Activated naive CD8-positive, alpha-beta T cell (primary cell): ENCODE results near the gene SPACA6.

Source experiments
- H3K27ac Mint-ChIP-seq: one replicate; pipeline ENCODE4 v1.8.0; 2021; ENCODE audit warnings: mixed read lengths
- H3K27me3 Mint-ChIP-seq: one replicate; pipeline ENCODE4 v1.8.0; 2021; ENCODE audit warnings: mixed read lengths
- H3K36me3 Mint-ChIP-seq: one replicate; pipeline ENCODE4 v1.8.0; 2021; ENCODE audit warnings: mixed read lengths
- H3K4me1 Mint-ChIP-seq: one replicate; pipeline ENCODE4 v1.8.0; 2021; ENCODE audit warnings: low read depth, mixed read lengths
- H3K4me3 Mint-ChIP-seq: one replicate; pipeline ENCODE4 v1.8.0; 2021; ENCODE audit warnings: mild to moderate bottlenecking, mixed read lengths
- H3K9me3 Mint-ChIP-seq: one replicate; pipeline ENCODE4 v1.8.0; 2021; ENCODE audit warnings: low read depth, mixed read lengths

The SPACA6 gene

DNA sequence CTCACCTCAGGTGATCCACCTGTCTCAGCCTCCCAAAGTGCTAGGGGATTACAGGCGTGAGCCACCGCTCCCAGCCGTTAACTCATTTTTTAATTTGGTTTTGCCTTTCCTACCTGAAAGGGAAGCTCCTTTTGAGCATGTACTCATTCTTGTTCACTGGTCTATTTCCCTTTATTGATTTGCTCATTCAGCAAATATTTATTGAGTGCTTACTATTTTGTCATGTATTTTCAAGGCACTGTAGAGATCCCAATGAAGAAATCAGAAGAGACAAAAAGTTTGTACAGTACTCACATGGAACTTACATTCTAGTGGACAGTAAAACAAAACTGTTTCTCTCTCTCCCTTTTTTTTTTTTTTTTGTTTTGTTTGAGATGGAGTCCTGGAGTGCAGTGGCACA is 13.8 kb downstream of the SPACA6 start:
- H3K4me3 Mint-ChIP-seq: no peak overlapping the region
- no peaks in the 10 kb centered on the region for H3K9me3 Mint-ChIP-seq
- peaks cover 26% of the 10 kb centered on the region for H3K4me1 Mint-ChIP-seq
- no peaks in the 10 kb centered on the region for H3K27me3 Mint-ChIP-seq
- peaks cover 15% of the 10 kb centered on the region for H3K36me3 Mint-ChIP-seq
- H3K27ac Mint-ChIP-seq: no peak overlapping the region

DNA sequence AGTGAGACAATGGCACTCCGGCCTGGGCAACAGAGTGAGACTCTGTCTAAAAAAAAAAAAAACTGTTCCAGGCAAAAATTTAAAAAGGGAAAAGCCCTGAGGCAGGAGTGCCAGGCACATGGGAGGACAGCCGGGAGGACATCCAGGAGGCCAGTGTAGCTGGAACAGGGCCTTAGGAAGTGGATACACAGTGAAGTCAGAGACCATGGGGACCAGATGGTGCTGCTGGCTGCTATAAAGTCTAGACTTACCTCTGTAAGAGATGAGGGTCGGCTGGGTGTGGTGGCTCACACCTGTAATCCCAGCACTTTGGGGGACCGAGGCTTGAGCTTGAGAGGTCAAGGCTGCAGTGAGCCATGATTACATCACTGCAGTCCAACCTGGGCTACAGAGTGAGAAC is 15.7 kb downstream of the SPACA6 start:
- Mint-ChIP-seq H3K4me3 (no peak overlapping the region), H3K9me3 (no peaks in the 10 kb centered on the region), H3K4me1 (peaks cover 16% of the 10 kb centered on the region), H3K27ac (no peak overlapping the region), H3K27me3 (no peaks in the 10 kb centered on the region), H3K36me3 (peaks cover 15% of the 10 kb centered on the region)

DNA sequence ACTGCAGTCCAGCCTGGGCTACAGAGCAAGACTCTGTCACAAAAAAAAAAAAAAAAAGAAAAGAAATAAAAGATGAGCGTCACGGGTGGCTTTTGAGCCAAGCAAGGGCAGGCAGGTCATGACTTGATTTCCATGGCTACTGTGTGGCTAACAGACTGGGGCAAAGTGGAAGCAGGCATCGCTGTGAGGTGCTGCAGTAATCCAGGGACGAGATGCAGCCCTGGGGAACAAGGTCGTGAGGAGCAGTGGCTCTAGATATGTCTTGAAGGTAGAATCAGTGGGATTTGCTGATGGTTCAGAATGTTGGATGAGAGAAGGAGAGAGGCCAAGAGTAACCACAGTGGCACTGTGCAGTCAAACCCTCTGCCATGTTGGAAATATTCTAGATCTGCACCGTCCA is 16.4 kb downstream of the SPACA6 start:
- Mint-ChIP-seq H3K9me3 (no peaks in the 10 kb centered on the region), H3K4me1 (peaks cover 16% of the 10 kb centered on the region), H3K27me3 (no peaks in the 10 kb centered on the region), H3K4me3 (no peak overlapping the region), H3K36me3 (peaks cover 15% of the 10 kb centered on the region), H3K27ac (no peak overlapping the region)

DNA sequence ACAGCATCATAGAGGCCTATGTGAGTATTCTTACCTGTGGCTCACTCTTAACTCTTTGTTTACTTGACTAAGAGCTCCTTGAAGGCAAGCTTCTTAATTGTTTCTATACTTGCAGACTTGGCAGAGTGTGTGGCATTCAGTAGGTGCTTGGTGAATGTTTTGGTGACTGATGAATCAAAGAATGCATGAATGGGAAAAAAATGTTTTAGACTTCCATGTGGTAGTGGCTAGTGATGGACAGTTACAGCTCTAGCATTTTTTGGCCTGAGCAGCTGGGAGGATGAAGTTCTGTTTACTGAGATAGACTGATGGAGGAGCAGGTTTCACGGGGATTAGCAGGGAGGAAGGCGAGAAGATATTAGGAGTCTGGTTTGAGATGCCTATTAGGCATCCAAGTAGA is 17.0 kb downstream of the SPACA6 start:
- Mint-ChIP-seq H3K4me1 (peaks cover 14% of the 10 kb centered on the region), H3K27ac (no peak overlapping the region), H3K27me3 (no peaks in the 10 kb centered on the region), H3K4me3 (no peak overlapping the region), H3K9me3 (peaks cover 1% of the 10 kb centered on the region), H3K36me3 (peaks cover 13% of the 10 kb centered on the region)

DNA sequence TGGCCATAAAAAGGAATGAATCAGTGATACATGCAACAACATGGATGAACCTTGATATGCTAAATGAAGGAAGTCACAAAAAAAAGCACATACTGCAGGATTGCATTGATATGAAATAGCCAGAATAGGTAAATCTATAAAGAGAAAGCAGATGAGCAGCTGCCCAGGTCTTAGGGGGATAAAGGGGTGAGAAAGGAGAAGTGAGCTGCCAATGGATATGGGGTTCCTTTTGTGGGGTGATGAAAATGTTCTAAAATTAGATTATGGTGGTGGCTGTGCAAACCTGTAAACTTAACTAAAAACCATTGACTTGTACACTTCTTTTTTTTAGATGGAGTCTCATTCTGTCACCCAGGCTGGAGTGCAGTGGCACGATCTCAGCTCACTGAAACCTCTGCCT is 18.6 kb downstream of the SPACA6 start:
- Mint-ChIP-seq H3K27me3 (peaks cover 2% of the 10 kb centered on the region), H3K27ac (no peak overlapping the region), H3K9me3 (peaks cover 9% of the 10 kb centered on the region), H3K36me3 (peaks cover 6% of the 10 kb centered on the region), H3K4me3 (no peak overlapping the region), H3K4me1 (peaks cover 6% of the 10 kb centered on the region)

DNA sequence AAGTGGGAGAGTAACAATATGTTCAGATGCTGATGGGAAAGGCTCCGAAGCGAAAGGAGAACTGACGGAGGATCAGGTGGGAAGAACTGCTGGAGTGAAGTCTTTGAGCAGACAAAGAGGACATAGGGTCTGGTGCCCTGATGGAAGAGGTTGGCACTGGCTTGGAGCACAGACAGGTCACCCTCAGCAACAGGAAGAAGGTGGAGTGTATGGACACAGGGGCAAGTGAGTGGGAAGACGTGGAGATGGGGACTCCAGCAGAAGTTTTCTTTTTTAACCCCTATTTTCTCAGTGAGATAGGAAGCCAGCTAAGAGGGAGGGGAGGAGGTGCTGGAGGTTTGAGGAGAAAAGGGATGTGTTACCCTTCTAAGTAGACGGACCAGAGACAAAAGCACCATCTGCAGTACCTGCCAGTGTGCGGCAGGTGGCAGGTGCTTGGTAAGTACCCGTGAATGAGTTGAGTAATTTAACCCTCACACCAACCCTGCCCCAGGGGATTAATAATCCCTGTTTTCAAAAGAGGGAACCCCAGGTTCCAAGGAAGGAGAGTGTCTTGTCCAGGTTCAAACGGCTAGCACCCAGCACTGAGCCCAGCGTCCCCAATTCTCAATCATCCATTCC is 19.4 kb downstream of the SPACA6 start:
- no peak overlapping the region for H3K4me3 Mint-ChIP-seq
- H3K27me3 Mint-ChIP-seq: peaks cover 4% of the 10 kb centered on the region
- peaks cover 6% of the 10 kb centered on the region for H3K36me3 Mint-ChIP-seq
- peaks cover 4% of the 10 kb centered on the region for H3K4me1 Mint-ChIP-seq
- H3K9me3 Mint-ChIP-seq: peaks cover 9% of the 10 kb centered on the region
- no peak overlapping the region for H3K27ac Mint-ChIP-seq

DNA sequence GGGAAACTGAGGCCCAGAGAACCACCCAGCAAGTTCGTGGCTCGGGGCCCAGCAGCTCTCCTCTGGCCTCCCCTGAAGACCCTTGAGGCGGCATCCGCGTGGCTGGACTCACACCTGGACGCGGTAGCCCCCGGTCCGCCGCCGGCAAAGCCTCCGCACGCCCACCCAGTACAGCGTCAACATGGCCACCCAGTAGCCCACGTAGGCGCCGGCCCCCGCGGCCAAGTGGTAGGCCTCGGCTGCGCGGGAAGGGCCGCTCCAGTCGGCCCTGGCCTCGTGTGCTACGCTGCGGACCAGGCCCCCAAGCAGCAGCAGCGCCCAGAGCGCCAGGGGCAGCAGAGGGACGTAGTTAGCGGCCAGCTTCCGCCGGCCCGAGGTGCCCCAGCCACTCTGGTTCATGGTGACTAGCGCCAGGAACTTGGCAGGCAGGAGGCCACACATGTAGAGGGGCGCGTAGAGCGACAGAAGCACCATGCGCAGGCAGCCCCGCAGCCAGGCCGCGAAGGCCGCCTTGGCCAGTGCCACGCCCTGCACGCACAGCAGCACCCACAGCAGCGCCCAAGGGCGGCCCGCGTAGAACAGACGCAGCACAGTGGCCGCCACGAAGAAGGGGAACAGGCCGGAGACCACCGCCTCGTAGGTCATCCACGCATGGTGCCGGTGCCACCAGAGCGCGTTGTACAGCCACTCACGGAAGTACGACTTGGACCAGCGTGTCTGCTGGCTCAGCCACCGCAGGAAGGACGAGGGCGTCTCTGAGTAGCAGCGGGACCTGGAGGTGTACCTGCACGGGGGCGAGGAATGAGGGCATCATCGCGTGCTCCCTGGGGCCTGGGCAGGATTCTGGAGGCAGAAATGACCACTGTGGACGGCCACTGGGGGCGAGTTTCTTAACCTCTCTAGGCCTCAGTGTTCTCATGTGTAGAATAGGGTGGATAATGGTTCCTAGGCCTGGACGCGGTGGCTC is 20.5 kb downstream of the SPACA6 start:
- no peak overlapping the region for H3K4me3 Mint-ChIP-seq
- H3K36me3 Mint-ChIP-seq: peaks cover 6% of the 10 kb centered on the region
- H3K27me3 Mint-ChIP-seq: peaks cover 9% of the 10 kb centered on the region
- H3K9me3 Mint-ChIP-seq: peaks cover 9% of the 10 kb centered on the region
- no peak overlapping the region for H3K27ac Mint-ChIP-seq
- peaks cover 4% of the 10 kb centered on the region for H3K4me1 Mint-ChIP-seq

DNA sequence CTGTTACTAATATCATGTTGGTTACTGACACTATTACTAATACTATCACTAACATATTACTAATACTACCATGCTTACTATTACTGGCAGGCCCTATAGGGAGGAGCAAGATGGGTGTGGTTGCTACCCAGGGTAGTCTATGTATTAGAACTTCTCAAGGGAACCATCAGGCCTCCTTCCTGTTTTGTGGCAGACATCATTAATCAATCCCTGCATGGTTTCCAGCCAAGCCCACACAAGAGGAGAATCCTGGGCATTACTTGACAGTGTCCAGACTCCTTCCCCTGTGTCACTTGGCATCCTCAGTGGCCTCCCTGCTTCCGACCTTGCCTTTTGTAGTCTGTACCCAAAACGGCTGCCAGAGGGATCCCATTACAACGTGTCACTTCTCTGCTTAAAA is 21.7 kb downstream of the SPACA6 start:
- Mint-ChIP-seq H3K36me3 (peaks cover 6% of the 10 kb centered on the region), H3K4me3 (no peak overlapping the region), H3K9me3 (peaks cover 9% of the 10 kb centered on the region), H3K4me1 (peaks cover 6% of the 10 kb centered on the region), H3K27me3 (peaks cover 13% of the 10 kb centered on the region), H3K27ac (no peak overlapping the region)

DNA sequence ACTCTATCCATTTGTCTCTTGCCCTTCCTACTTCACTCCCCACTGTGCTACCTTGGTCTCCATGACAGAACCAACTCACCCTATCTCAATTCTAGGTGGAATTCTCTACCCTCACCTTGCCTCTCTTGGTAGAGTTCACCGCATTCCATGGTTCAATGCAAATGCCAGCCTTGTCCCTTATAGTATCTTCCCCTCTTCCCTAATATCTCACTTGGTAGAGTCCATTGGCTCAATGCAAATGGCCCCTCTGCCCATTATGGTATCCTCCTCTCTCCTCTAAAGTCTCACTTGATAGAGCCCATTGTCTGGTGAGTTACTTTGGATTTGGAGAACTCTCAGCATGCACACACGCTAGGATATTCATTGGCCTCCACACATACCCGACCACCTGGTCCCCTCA is 22.7 kb downstream of the SPACA6 start:
- H3K36me3 Mint-ChIP-seq: peaks cover 6% of the 10 kb centered on the region
- H3K27me3 Mint-ChIP-seq: peaks cover 20% of the 10 kb centered on the region
- H3K9me3 Mint-ChIP-seq: peaks cover 9% of the 10 kb centered on the region
- peaks cover 6% of the 10 kb centered on the region for H3K4me1 Mint-ChIP-seq
- no peak overlapping the region for H3K4me3 Mint-ChIP-seq
- H3K27ac Mint-ChIP-seq: no peak overlapping the region

DNA sequence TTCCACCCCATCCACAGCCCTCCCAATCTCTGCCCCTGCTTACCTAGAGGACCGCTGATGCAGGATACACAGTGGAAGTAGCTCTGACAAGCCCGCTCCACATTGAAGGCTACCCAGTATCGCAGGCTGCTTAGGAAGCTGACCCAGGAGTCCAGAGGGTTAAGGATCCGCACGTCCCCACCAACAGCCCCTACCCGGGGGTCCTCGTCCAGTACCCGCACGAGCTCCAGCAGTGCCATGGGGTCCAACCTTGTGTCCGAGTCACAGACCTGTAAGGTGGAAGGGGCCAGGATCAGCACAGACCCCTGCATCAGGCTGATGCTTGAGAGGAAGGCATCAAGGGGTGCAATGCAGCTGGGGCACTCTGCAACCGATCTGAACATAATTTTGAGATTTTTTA is 23.8 kb downstream of the SPACA6 start:
- Mint-ChIP-seq H3K27ac (no peak overlapping the region), H3K4me3 (no peak overlapping the region), H3K4me1 (peaks cover 6% of the 10 kb centered on the region), H3K9me3 (peaks cover 9% of the 10 kb centered on the region), H3K27me3 (peaks cover 23% of the 10 kb centered on the region), H3K36me3 (peaks cover 3% of the 10 kb centered on the region)

DNA sequence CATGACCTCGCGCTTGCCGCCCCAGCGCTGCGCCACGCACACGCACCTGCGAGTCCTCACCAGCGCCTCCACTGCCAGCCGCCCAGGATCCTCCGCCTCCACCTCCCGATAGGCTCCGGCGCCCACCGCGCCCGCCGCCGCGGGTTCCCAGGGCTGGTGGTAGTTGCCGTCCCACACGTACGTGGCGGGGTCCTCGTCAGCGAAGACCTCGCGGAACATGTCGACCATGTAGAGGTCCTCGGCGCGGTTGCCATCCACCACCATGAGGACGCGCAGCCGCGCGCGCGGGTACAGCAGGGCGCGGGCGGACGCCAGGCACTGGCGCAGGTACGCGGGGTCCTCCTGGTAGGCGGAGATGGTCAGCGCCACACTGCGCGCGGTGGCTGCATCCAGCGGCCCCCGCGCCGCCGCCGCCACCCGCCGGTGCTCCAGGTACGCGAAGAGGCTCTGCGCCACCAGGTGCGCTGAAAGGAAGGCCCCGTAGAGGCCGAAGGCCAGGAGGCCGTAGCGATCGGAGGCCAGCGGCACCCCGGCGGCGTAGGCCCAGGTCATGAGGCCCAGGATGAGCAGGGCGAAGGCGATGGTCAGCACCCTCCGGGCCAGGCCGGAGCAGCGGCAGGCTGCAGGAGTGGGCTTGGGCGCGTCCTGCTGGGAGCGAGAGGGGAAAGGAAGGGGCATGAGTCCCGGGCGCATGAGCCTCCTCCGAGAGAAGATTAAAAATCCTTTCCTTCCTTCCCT is 26.3 kb downstream of the SPACA6 start:
- peaks cover 9% of the 10 kb centered on the region for H3K9me3 Mint-ChIP-seq
- H3K36me3 Mint-ChIP-seq: peaks cover 3% of the 10 kb centered on the region
- H3K4me3 Mint-ChIP-seq: no peak overlapping the region
- peaks cover 6% of the 10 kb centered on the region for H3K4me1 Mint-ChIP-seq
- H3K27ac Mint-ChIP-seq: no peak overlapping the region
- peaks cover 33% of the 10 kb centered on the region for H3K27me3 Mint-ChIP-seq

DNA sequence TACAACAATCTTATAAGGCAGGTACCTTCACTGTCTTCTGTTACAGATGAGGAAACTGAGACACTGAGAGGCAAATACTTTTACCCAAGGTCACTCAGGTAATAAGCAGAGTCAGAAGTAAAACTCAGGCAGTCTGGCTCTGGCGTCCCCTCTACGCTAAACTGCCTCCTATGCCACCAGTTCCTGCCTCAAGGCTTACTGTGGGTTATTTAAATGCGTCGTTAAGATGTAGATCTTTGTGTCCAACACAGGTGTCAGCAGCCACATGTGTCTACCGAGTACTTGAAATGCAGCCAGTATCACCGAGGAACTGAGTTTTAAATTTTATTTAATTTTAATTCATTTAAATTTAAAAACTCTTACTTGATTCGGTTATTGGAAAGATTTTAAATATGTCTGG is 28.8 kb downstream of the SPACA6 start:
- Mint-ChIP-seq H3K27ac (no peak overlapping the region), H3K36me3 (no peaks in the 10 kb centered on the region), H3K4me1 (peaks cover 3% of the 10 kb centered on the region), H3K27me3 (peaks cover 39% of the 10 kb centered on the region), H3K9me3 (no peaks in the 10 kb centered on the region), H3K4me3 (no peak overlapping the region)

DNA sequence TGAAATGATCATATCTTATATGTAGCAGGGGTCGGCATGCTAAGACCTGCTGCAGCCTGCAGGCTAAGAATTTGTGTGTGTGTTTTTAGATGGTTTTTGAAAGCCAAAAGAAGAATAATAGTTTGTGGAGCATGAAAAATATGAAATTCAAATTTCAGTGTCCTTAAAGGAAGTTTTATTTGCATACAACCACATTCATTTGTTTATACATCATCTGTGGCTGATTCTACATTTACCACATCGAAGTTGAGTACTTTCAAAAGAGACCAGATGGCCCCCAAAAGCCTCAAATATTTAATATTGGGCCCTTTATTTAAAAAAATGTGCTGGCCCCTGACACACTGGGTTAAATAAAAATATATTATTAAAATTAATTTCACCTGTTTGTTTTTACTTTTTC is 29.4 kb downstream of the SPACA6 start:
- Mint-ChIP-seq H3K27me3 (peaks cover 43% of the 10 kb centered on the region), H3K36me3 (no peaks in the 10 kb centered on the region), H3K4me1 (peaks cover 3% of the 10 kb centered on the region), H3K4me3 (no peak overlapping the region), H3K27ac (no peak overlapping the region), H3K9me3 (no peaks in the 10 kb centered on the region)

DNA sequence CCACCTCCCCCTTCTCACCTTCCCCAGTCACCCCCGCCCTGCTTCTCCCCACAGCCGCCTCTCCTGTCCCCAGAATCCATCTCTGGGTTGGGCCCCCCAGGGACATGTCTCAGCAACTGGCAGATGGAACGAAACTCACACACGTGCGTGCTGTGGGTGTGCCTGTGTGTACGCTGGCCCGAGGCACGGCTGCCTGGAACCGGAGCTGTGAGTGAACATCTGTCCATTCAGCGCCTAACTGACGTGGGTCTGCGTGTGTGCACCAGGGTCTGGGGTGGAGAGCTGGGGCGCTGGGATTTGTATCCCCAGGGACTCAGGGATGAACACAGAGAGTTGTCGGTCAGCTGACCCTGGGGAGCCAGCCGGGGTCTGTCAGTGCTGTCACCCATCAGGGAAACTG is 31.4 kb downstream of the SPACA6 start:
- Mint-ChIP-seq H3K4me3 (no peak overlapping the region), H3K4me1 (no peaks in the 10 kb centered on the region), H3K36me3 (no peaks in the 10 kb centered on the region), H3K27ac (no peak overlapping the region), H3K9me3 (peaks cover 3% of the 10 kb centered on the region), H3K27me3 (peaks cover 42% of the 10 kb centered on the region)

DNA sequence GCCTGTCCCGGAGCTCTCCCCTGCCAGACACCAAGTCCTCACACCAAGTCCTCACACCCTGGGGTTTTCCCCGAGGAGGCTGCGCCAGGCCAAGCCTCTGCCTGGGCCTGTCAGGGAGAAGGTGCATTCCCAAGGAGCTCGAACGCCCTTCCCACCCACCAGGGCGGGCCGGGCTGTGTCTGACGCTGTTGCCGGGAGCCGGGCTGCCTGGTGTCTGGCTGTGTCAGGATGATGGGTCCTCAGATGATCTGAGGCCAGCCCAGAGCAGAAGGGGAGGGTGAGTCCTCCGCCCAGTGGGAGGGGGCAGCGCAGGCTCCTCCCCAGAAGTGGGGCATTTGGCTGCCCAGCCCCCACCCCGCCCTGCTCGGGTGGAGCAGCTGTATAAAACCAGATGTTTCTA is 32.9 kb downstream of the SPACA6 start:
- no peaks in the 10 kb centered on the region for H3K4me1 Mint-ChIP-seq
- H3K27me3 Mint-ChIP-seq: peaks cover 33% of the 10 kb centered on the region
- H3K9me3 Mint-ChIP-seq: peaks cover 3% of the 10 kb centered on the region
- H3K4me3 Mint-ChIP-seq: no peak overlapping the region
- H3K36me3 Mint-ChIP-seq: no peaks in the 10 kb centered on the region
- no peak overlapping the region for H3K27ac Mint-ChIP-seq
